HepG2 (cell line): ENCODE measurements around the gene TP73. TPM values are rescaled to one million over a fixed set of nuclear protein-coding genes. Genes with fewer than 3 reads are reported as not detected.

Source experiments
- BCLAF1 ChIP-seq: fragments of 450-650 bp; IDR thresholded peaks from 2 replicates; pipeline ENCODE4 v1.6.1; 2017; ENCODE audit warnings: mild to moderate bottlenecking
- NFYB ChIP-seq: sonication (generic); formaldehyde crosslinking; IDR thresholded peaks from 2 replicates; pipeline ENCODE4 v1.4.0; 2020; ENCODE audit warnings: missing genetic modification reagents
- RXRB ChIP-seq: IDR thresholded peaks from 2 replicates; pipeline ENCODE4 v1.6.1; 2016; ENCODE audit warnings: borderline replicate concordance, missing genetic modification reagents, missing compliant biosample characterization
- SETDB1 ChIP-seq: sonication (generic); formaldehyde crosslinking; IDR thresholded peaks from 2 replicates; pipeline ENCODE4 v1.5.1; 2020; ENCODE audit warnings: missing genetic modification reagents, mild to moderate bottlenecking, borderline replicate concordance
- SIX1 ChIP-seq: sonication (generic); formaldehyde crosslinking; IDR thresholded peaks from 2 replicates; pipeline ENCODE4 v1.4.0; 2020; ENCODE audit warnings: missing genetic modification reagents, borderline replicate concordance
- SMAD3 ChIP-seq: sonication (generic); formaldehyde crosslinking; IDR thresholded peaks from 2 replicates; pipeline ENCODE4 v1.4.0; 2020; ENCODE audit warnings: missing genetic modification reagents
- SP1 ChIP-seq, 2 experiments: fragments of 450-650 bp in 1 of 2; sonication (generic) in 1 of 2; formaldehyde crosslinking in 1 of 2; IDR thresholded peaks; 2 replicates each; pipeline versions ENCODE4 v1.4.0 to v1.6.1; 2016 to 2020; ENCODE audit warnings: missing genetic modification reagents in 1 of 2
- THAP11 ChIP-seq: IDR thresholded peaks from 2 replicates; pipeline ENCODE4 v1.6.1; 2016; ENCODE audit warnings: missing biosample characterization, missing genetic modification reagents
- THAP8 ChIP-seq: sonication (generic); formaldehyde crosslinking; IDR thresholded peaks from 2 replicates; pipeline ENCODE4 v1.5.1; 2020; ENCODE audit warnings: missing genetic modification reagents, mild to moderate bottlenecking, borderline replicate concordance
- THRA ChIP-seq: sonication (generic); formaldehyde crosslinking; IDR thresholded peaks from 2 replicates; pipeline ENCODE4 v1.4.0; 2020; ENCODE audit warnings: missing genetic modification reagents, borderline replicate concordance
- ZBTB44 ChIP-seq: sonication (generic); formaldehyde crosslinking; IDR thresholded peaks from 2 replicates; pipeline ENCODE4 v1.4.0; 2020; ENCODE audit warnings: missing genetic modification reagents
- ZIK1 ChIP-seq: sonication (generic); formaldehyde crosslinking; IDR thresholded peaks from 2 replicates; pipeline ENCODE4 v1.5.0; 2020; ENCODE audit warnings: mild to moderate bottlenecking, low read depth, missing genetic modification reagents, borderline replicate concordance
- ZNF205 ChIP-seq: IDR thresholded peaks from 2 replicates; pipeline ENCODE4 v1.6.1; 2018; ENCODE audit warnings: missing biosample characterization, missing genetic modification reagents
- ZNF234 ChIP-seq: sonication (generic); formaldehyde crosslinking; conservative IDR thresholded peaks from 2 replicates; pipeline ENCODE4 v1.5.1; 2020; ENCODE audit warnings: mild to moderate bottlenecking, missing genetic modification reagents
- ZNF331 ChIP-seq: sonication (generic); formaldehyde crosslinking; IDR thresholded peaks from 2 replicates; pipeline ENCODE4 v1.4.0; 2020; ENCODE audit warnings: missing genetic modification reagents
- ZNF512B ChIP-seq: sonication (generic); formaldehyde crosslinking; IDR thresholded peaks from 2 replicates; pipeline ENCODE4 v1.5.1; 2020; ENCODE audit warnings: missing genetic modification reagents, mild to moderate bottlenecking, borderline replicate concordance
- ZNF691 ChIP-seq: sonication (generic); formaldehyde crosslinking; IDR thresholded peaks from 2 replicates; pipeline ENCODE4 v1.4.0; 2020; ENCODE audit warnings: missing genetic modification reagents, low read depth, mild to moderate bottlenecking, borderline replicate concordance
- polyA plus RNA-seq, 8 experiments: library from polyadenylated mRNA; depleted of rRNA in 3 of 8; stranded (reverse) in 7 of 8; unstranded in 1 of 8; fragments of >200 nt; fragmentation: Illumina TruSeq in 4 of 8; extraction: Trizol in 4 of 8; gene quantifications; 2 replicates each; pipeline versions ENCODE4 v1.2.1 to v1.2.3, GENCODE V29; 2011 to 2016; ENCODE audit warnings: low read depth in 4 of 8, missing spikeins in 1 of 8, mixed read lengths in 1 of 8; ENCODE audit not compliant: insufficient read depth in 1 of 8
- total RNA-seq, 5 experiments: library from RNA; depleted of rRNA; stranded (reverse); fragments of >200 nt; fragmentation: Illumina TruSeq; extraction: Trizol; gene quantifications; 2 replicates each; pipeline ENCODE4 v1.2.3, GENCODE V29; 2016; ENCODE audit warnings: low read depth in 1 of 5

TP73 gene
- total and polyA plus RNA-seq, 2 of the 13 experiments (the other 11 are each of a cell fraction or from before 2014, with no cell fraction given): 0.49 to 1.1 TPM

GRCh38 chr1:3649342-3650247 lies 2.7 kb upstream of the TP73 start, which contains the start of gene WRAP73 (continued):
- no peak for TF ChIP-seq BCLAF1
- TF ChIP-seq SP1 (IDR thresholded peaks at IDR 0.05): no peak
- no peak for TF ChIP-seq SP1 (CRISPR knock-in tag; IDR thresholded peaks at IDR 0.05)
- peak; percentile 99 for TF ChIP-seq THAP11
- TF ChIP-seq ZIK1: no peak
- TF ChIP-seq THAP8: no peak
- no peak for TF ChIP-seq THRA
- no peak for TF ChIP-seq SETDB1 (CRISPR knock-in tag)
- peak; percentile 71; the same call in 1 of the 2 replicates for TF ChIP-seq ZNF691 (CRISPR knock-in tag)
- TF ChIP-seq NFYB: peak; percentile 88
- TF ChIP-seq SIX1: no peak
- 0 out of 2 replicates have a peak, but pooled peaks have one; percentile 14 for TF ChIP-seq ZNF205 (CRISPR knock-in tag)
- no peak for TF ChIP-seq RXRB (CRISPR knock-in tag)
- TF ChIP-seq ZNF331: no peak
- no peak for TF ChIP-seq SMAD3 (CRISPR knock-in tag)
- TF ChIP-seq ZNF512B: no peak
- 0 out of 2 replicates have a peak, but pooled peaks have one; percentile 34 for TF ChIP-seq ZNF234 (CRISPR knock-in tag)
- TF ChIP-seq ZBTB44 (CRISPR knock-in tag): no peak
